T-helper 22 cell (primary cell): ENCODE data around the gene MOB2.

Experiments
- DNase-seq: peaks from one replicate; pipeline ENCODE4 v3.0.0-alpha.2; 2020; ENCODE audit warnings: low read depth

MOB2 gene

GRCh38 chr11:1503708-1504104 lies 17.1 kb upstream of the MOB2 start:
- no peak for DNase-seq

- no peak for DNase-seq
Measured at GRCh38 chr11:1502954-1503707, 16.6 kb upstream of the MOB2 start.

GRCh38 chr11:1502168-1502953 lies 15.8 kb upstream of the MOB2 start:
- no peak for DNase-seq

- DNase-seq = no peak
Measured at GRCh38 chr11:1501421-1502167, 15.0 kb upstream of the MOB2 start.

GRCh38 chr11:1500466-1501420 lies 14.2 kb upstream of the MOB2 start:
- no peak for DNase-seq

GRCh38 chr11:1499899-1500298 lies 13.3 kb upstream of the MOB2 start:
- no peak for DNase-seq

GRCh38 chr11:1499261-1499890 lies 12.8 kb upstream of the MOB2 start:
- no peak for DNase-seq

- no peak for DNase-seq
Measured at GRCh38 chr11:1498262-1498661, 11.7 kb upstream of the MOB2 start.

- no peak for DNase-seq
Measured at GRCh38 chr11:1497600-1497999, 11.0 kb upstream of the MOB2 start.

- no peak for DNase-seq
Measured at GRCh38 chr11:1496761-1497095, 10.1 kb upstream of the MOB2 start.

GRCh38 chr11:1496091-1496760 lies 9.6 kb upstream of the MOB2 start:
- DNase-seq = no peak

- DNase-seq = no peak
Measured at GRCh38 chr11:1494650-1495049, 8.1 kb upstream of the MOB2 start.

GRCh38 chr11:1493650-1494244 lies 7.2 kb upstream of the MOB2 start:
- DNase-seq = no peak

GRCh38 chr11:1491379-1491778 lies 4.8 kb upstream of the MOB2 start:
- DNase-seq = no peak

GRCh38 chr11:1490651-1491050 lies 4.1 kb upstream of the MOB2 start:
- no peak for DNase-seq

GRCh38 chr11:1488575-1489180 lies 2.1 kb upstream of the MOB2 start:
- no peak for DNase-seq

- no peak for DNase-seq
Measured at GRCh38 chr11:1487851-1488574, 1.4 kb upstream of the MOB2 start.

- DNase-seq = no peak
Measured at GRCh38 chr11:1487091-1487850, 692 bp upstream of the MOB2 start.

GRCh38 chr11:1485504-1485885 lies 1.1 kb downstream of the MOB2 start:
- DNase-seq = no peak
